A673 (cell line): ENCODE measurements around the gene IRX4. TPM values are rescaled to one million over a fixed set of nuclear protein-coding genes. Genes with fewer than 3 reads are reported as not detected.

Experiments used
- BruUV-seq: library from RNA; stranded (reverse); fragments of 400-500 nt; replicated peaks from 2 replicates; lab custom pipeline; 2021; lab: Mats Ljungman, UMichigan
- CTCF ChIA-PET: fragments of 300-600 bp; sonication (Branson Sonifier 250); formaldehyde crosslinking; loops from one replicate; lab custom pipeline; 2022; ENCODE audit warnings: antibody characterized with exemption; lab: Charles Lee
- POLR2A ChIA-PET: fragments of 300-600 bp; sonication (Branson Sonifier 250); formaldehyde crosslinking; loops from one replicate; lab custom pipeline; 2022; ENCODE audit warnings: antibody characterized with exemption; ENCODE audit not compliant: low non-redundant PET; lab: Charles Lee
- DNase-seq: peaks from one replicate; pipeline ENCODE4 v3.0.0-alpha.2; 2015; ENCODE audit warnings: low spot score
- H3K27ac ChIP-seq: fragments of 200-600 bp; sonication (generic); 2 replicates; pipeline ENCODE4 v1.5.1; 2016; ENCODE audit warnings: mixed run types, low read depth, mild to moderate bottlenecking, mixed read lengths, antibody characterized with exemption, low read length; ENCODE audit not compliant: poor library complexity, severe bottlenecking
- H3K27me3 ChIP-seq: fragments of 200-600 bp; sonication (generic); replicated peaks from 2 replicates; pipeline ENCODE4 v1.6.1; 2017; ENCODE audit warnings: mixed run types, low read depth, mild to moderate bottlenecking, mixed read lengths, antibody characterized with exemption, low read length; ENCODE audit not compliant: insufficient read depth, poor library complexity
- H3K36me3 ChIP-seq: fragments of 200-600 bp; sonication (generic); 2 replicates; pipeline ENCODE4 v1.6.1; 2016; ENCODE audit warnings: mixed run types, mild to moderate bottlenecking, mixed read lengths, antibody characterized with exemption, low read length; ENCODE audit not compliant: insufficient read depth, poor library complexity, severe bottlenecking
- H3K4me1 ChIP-seq: fragments of 200-600 bp; sonication (generic); 2 replicates; pipeline ENCODE4 v1.6.1; 2017; ENCODE audit warnings: mixed run types, mild to moderate bottlenecking, mixed read lengths, antibody characterized with exemption, low read length; ENCODE audit not compliant: insufficient read depth, poor library complexity, severe bottlenecking
- H3K4me3 ChIP-seq: fragments of 200-600 bp; sonication (generic); 2 replicates; pipeline ENCODE4 v1.5.1; 2016; ENCODE audit warnings: low read depth, mixed run types, mild to moderate bottlenecking, mixed read lengths, low read length; ENCODE audit not compliant: poor library complexity, severe bottlenecking
- H3K9me3 ChIP-seq: fragments of 200-600 bp; sonication (generic); 2 replicates; pipeline ENCODE4 v1.6.1; 2016; ENCODE audit warnings: mixed run types, low read depth, mild to moderate bottlenecking, mixed read lengths, antibody characterized with exemption, low read length; ENCODE audit not compliant: poor library complexity, severe bottlenecking
- EZH2 ChIP-seq: fragments of 200-600 bp; sonication (generic); IDR thresholded peaks from 2 replicates; pipeline ENCODE4 v1.6.1; 2017; ENCODE audit warnings: borderline replicate concordance, low read depth, mild to moderate bottlenecking, mixed read lengths, antibody characterized with exemption, low read length; ENCODE audit not compliant: poor library complexity, severe bottlenecking
- intact Hi-C: fragments of 100-400 bp; cut with micrococcal nuclease; formaldehyde crosslinking; loops from one replicate; pipeline ENCODE4 v1.10.0; 2022; ENCODE audit not compliant: unreplicated experiment
- total RNA-seq: library from RNA; stranded (reverse); gene quantifications from 2 replicates; pipeline ENCODE4 v1.2.3, GENCODE V29; 2021
- TF ChIP-seq, protein P1 (sequence below): fragments of 300-800, 200-600 bp; sonication (generic); conservative IDR thresholded peaks from 2 replicates; pipeline ENCODE4 v1.5.1; 2017; ENCODE audit warnings: low read depth, mild to moderate bottlenecking, antibody characterized with exemption, low read length, moderate library complexity, mixed read lengths

IRX4 gene
- total RNA-seq, 1 experiment from 2014 or later = not detected

- Histone ChIP-seq H3K4me1 (no peaks in the 10 kb centered on the region), H3K36me3 (no peaks in the 10 kb centered on the region), H3K9me3 (no peaks in the 10 kb centered on the region), H3K27me3 (peaks cover 48% of the 10 kb centered on the region), H3K27ac (no peak overlapping the region), H3K4me3 (no peak overlapping the region)
- CTCF ChIA-PET = no interaction called here
- no TSS peak for BruUV-seq
- intact Hi-C loops = no loop called here
- POLR2A ChIA-PET = no interaction called here
- no peak for DNase-seq
- TF ChIP-seq, protein P1, sequence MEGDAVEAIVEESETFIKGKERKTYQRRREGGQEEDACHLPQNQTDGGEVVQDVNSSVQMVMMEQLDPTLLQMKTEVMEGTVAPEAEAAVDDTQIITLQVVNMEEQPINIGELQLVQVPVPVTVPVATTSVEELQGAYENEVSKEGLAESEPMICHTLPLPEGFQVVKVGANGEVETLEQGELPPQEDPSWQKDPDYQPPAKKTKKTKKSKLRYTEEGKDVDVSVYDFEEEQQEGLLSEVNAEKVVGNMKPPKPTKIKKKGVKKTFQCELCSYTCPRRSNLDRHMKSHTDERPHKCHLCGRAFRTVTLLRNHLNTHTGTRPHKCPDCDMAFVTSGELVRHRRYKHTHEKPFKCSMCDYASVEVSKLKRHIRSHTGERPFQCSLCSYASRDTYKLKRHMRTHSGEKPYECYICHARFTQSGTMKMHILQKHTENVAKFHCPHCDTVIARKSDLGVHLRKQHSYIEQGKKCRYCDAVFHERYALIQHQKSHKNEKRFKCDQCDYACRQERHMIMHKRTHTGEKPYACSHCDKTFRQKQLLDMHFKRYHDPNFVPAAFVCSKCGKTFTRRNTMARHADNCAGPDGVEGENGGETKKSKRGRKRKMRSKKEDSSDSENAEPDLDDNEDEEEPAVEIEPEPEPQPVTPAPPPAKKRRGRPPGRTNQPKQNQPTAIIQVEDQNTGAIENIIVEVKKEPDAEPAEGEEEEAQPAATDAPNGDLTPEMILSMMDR = no peak
- no peak for TF ChIP-seq EZH2
Observed at GRCh38 chr5:1919209-1919566, 36.5 kb upstream of the IRX4 start.

GRCh38 chr5:1918488-1919208 lies 35.9 kb upstream of the IRX4 start:
- H3K4me3 ChIP-seq = no peak overlapping the region
- TF ChIP-seq EZH2 = no peak
- TF ChIP-seq, protein P1 = no peak
- H3K4me1 ChIP-seq = no peaks in the 10 kb centered on the region
- no peak overlapping the region for H3K27ac ChIP-seq
- H3K36me3 ChIP-seq = no peaks in the 10 kb centered on the region
- DNase-seq = no peak
- CTCF ChIA-PET = no interaction called here
- H3K9me3 ChIP-seq = no peaks in the 10 kb centered on the region
- POLR2A ChIA-PET = no interaction called here
- no TSS peak for BruUV-seq
- peaks cover 48% of the 10 kb centered on the region for H3K27me3 ChIP-seq
- intact Hi-C loops = no loop called here

DNA sequence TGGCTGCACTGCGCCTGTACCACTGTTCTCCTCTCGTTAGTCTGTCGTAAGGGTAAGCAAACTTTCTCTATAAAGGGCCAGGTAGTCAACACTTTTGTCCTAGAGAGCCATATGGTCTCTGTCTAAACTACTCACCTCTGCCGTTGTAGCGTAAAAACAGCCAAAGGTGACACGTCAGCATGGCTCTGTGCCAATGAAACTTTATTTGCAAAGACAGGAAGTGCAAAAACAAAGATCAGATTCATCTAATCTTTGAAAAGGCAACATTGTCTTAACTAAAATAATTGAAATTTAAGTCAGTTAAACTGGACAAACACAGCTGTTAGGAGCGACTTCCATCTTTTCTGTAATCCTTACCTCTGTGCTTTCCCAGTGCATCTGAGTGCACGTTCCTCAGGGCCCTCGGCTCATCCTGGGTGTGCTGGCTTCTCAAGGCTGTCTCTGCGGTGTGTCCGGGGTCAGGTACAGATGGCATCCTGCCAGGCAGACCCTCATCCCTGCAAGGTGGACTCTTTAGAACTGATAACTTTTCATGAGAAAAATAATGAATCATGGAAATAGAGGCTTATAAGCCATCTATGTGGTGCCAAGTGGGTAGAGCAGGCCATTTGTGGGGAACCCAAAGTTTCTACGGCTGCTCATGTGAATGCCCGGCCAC lies 35.2 kb upstream of the IRX4 start:
- Histone ChIP-seq H3K27me3 (peaks cover 48% of the 10 kb centered on the region), H3K36me3 (no peaks in the 10 kb centered on the region), H3K9me3 (no peaks in the 10 kb centered on the region), H3K4me1 (no peaks in the 10 kb centered on the region), H3K27ac (no peak overlapping the region), H3K4me3 (no peak overlapping the region)
- no TSS peak for BruUV-seq
- ChIA-PET CTCF (no interaction called here), POLR2A (no interaction called here)
- intact Hi-C loops = no loop called here
- no peak for TF ChIP-seq EZH2
- TF ChIP-seq, protein P1 = no peak
- no peak for DNase-seq
